ENCODE data around the gene PDE6B. TPM values are rescaled to one million over a fixed set of nuclear protein-coding genes. Genes with fewer than 3 reads are reported as not detected.

PDE6B gene
- total and polyA plus RNA-seq, 2 experiments from 2014 or later: 3.4 to 5.0 TPM

DNA sequence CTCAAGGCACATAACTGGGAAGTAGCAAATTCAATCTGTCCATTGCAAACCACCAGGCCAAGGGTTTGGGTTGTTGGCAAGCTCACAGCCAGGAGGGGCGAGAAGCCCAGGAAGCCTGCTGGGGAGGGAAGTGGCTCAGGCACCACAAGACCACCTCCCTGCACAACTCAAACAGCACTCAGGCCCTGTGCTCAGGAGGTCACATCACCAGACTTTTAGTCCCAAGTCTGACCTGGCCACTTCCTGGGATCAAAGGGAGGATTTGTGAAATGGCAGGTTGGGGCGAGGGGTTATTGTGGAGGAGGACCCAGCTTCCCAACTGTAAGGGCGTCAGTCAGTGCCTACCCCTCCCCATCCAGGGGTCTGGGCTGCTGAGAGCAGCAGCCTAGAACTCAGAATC, 46.4 kb downstream of the PDE6B start:
- H3K36me3 Mint-ChIP-seq (ENCODE audit: low read depth): peaks cover 33% of the 10 kb centered on the region
- TF ChIP-seq POLR2AphosphoS5 (IDR thresholded peaks at IDR 0.05; ENCODE audit: low read depth) (no peak), NANOG (IDR thresholded peaks at IDR 0.05; ENCODE audit: borderline replicate concordance) (no peak), CREB1 (CRISPR knock-in tag; IDR thresholded peaks at IDR 0.05; ENCODE audit: low read depth) (no peak), JUNB (IDR thresholded peaks at IDR 0.05; ENCODE audit: unreplicated experiment) (no peak), STAT1 (IDR thresholded peaks at IDR 0.05; ENCODE audit: unreplicated experiment) (no peak), ZNF331 (CRISPR knock-in tag; IDR thresholded peaks at IDR 0.05; ENCODE audit: low read depth) (no peak), EZH2 (IDR thresholded peaks at IDR 0.05; ENCODE audit: low read depth, unreplicated experiment) (no peak), ZNF114 (CRISPR knock-in tag; IDR thresholded peaks at IDR 0.05) (no peak)
- TF ChIP-seq, protein P1, sequence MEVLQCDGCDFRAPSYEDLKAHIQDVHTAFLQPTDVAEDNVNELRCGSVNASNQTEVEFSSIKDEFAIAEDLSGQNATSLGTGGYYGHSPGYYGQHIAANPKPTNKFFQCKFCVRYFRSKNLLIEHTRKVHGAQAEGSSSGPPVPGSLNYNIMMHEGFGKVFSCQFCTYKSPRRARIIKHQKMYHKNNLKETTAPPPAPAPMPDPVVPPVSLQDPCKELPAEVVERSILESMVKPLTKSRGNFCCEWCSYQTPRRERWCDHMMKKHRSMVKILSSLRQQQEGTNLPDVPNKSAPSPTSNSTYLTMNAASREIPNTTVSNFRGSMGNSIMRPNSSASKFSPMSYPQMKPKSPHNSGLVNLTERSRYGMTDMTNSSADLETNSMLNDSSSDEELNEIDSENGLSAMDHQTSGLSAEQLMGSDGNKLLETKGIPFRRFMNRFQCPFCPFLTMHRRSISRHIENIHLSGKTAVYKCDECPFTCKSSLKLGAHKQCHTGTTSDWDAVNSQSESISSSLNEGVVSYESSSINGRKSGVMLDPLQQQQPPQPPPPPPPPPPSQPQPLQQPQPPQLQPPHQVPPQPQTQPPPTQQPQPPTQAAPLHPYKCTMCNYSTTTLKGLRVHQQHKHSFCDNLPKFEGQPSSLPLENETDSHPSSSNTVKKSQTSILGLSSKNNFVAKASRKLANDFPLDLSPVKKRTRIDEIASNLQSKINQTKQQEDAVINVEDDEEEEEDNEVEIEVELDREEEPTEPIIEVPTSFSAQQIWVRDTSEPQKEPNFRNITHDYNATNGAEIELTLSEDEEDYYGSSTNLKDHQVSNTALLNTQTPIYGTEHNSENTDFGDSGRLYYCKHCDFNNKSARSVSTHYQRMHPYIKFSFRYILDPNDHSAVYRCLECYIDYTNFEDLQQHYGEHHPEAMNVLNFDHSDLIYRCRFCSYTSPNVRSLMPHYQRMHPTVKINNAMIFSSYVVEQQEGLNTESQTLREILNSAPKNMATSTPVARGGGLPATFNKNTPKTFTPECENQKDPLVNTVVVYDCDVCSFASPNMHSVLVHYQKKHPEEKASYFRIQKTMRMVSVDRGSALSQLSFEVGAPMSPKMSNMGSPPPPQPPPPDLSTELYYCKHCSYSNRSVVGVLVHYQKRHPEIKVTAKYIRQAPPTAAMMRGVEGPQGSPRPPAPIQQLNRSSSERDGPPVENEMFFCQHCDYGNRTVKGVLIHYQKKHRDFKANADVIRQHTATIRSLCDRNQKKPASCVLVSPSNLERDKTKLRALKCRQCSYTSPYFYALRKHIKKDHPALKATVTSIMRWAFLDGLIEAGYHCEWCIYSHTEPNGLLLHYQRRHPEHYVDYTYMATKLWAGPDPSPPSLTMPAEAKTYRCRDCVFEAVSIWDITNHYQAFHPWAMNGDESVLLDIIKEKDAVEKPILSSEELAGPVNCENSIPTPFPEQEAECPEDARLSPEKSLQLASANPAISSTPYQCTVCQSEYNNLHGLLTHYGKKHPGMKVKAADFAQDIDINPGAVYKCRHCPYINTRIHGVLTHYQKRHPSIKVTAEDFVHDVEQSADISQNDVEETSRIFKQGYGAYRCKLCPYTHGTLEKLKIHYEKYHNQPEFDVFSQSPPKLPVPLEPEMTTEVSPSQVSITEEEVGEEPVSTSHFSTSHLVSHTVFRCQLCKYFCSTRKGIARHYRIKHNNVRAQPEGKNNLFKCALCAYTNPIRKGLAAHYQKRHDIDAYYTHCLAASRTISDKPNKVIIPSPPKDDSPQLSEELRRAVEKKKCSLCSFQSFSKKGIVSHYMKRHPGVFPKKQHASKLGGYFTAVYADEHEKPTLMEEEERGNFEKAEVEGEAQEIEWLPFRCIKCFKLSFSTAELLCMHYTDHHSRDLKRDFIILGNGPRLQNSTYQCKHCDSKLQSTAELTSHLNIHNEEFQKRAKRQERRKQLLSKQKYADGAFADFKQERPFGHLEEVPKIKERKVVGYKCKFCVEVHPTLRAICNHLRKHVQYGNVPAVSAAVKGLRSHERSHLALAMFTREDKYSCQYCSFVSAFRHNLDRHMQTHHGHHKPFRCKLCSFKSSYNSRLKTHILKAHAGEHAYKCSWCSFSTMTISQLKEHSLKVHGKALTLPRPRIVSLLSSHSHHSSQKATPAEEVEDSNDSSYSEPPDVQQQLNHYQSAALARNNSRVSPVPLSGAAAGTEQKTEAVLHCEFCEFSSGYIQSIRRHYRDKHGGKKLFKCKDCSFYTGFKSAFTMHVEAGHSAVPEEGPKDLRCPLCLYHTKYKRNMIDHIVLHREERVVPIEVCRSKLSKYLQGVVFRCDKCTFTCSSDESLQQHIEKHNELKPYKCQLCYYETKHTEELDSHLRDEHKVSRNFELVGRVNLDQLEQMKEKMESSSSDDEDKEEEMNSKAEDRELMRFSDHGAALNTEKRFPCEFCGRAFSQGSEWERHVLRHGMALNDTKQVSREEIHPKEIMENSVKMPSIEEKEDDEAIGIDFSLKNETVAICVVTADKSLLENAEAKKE (CRISPR knock-in tag; IDR thresholded peaks at IDR 0.05): no peak
- TF ChIP-seq, protein P2, sequence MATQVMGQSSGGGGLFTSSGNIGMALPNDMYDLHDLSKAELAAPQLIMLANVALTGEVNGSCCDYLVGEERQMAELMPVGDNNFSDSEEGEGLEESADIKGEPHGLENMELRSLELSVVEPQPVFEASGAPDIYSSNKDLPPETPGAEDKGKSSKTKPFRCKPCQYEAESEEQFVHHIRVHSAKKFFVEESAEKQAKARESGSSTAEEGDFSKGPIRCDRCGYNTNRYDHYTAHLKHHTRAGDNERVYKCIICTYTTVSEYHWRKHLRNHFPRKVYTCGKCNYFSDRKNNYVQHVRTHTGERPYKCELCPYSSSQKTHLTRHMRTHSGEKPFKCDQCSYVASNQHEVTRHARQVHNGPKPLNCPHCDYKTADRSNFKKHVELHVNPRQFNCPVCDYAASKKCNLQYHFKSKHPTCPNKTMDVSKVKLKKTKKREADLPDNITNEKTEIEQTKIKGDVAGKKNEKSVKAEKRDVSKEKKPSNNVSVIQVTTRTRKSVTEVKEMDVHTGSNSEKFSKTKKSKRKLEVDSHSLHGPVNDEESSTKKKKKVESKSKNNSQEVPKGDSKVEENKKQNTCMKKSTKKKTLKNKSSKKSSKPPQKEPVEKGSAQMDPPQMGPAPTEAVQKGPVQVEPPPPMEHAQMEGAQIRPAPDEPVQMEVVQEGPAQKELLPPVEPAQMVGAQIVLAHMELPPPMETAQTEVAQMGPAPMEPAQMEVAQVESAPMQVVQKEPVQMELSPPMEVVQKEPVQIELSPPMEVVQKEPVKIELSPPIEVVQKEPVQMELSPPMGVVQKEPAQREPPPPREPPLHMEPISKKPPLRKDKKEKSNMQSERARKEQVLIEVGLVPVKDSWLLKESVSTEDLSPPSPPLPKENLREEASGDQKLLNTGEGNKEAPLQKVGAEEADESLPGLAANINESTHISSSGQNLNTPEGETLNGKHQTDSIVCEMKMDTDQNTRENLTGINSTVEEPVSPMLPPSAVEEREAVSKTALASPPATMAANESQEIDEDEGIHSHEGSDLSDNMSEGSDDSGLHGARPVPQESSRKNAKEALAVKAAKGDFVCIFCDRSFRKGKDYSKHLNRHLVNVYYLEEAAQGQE (IDR thresholded peaks at IDR 0.05; ENCODE audit: unreplicated experiment): no peak
- TF ChIP-seq, protein P3, sequence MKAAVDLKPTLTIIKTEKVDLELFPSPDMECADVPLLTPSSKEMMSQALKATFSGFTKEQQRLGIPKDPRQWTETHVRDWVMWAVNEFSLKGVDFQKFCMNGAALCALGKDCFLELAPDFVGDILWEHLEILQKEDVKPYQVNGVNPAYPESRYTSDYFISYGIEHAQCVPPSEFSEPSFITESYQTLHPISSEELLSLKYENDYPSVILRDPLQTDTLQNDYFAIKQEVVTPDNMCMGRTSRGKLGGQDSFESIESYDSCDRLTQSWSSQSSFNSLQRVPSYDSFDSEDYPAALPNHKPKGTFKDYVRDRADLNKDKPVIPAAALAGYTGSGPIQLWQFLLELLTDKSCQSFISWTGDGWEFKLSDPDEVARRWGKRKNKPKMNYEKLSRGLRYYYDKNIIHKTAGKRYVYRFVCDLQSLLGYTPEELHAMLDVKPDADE (IDR thresholded peaks at IDR 0.05): no peak
- TF ChIP-seq, protein P4, sequence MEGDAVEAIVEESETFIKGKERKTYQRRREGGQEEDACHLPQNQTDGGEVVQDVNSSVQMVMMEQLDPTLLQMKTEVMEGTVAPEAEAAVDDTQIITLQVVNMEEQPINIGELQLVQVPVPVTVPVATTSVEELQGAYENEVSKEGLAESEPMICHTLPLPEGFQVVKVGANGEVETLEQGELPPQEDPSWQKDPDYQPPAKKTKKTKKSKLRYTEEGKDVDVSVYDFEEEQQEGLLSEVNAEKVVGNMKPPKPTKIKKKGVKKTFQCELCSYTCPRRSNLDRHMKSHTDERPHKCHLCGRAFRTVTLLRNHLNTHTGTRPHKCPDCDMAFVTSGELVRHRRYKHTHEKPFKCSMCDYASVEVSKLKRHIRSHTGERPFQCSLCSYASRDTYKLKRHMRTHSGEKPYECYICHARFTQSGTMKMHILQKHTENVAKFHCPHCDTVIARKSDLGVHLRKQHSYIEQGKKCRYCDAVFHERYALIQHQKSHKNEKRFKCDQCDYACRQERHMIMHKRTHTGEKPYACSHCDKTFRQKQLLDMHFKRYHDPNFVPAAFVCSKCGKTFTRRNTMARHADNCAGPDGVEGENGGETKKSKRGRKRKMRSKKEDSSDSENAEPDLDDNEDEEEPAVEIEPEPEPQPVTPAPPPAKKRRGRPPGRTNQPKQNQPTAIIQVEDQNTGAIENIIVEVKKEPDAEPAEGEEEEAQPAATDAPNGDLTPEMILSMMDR (conservative IDR thresholded peaks at IDR 0.05; ENCODE audit: low read depth in 2 of 2): no peak
- H3K4me1 ChIP-seq (ENCODE audit: insufficient read depth): peaks cover 6% of the 10 kb centered on the region
- no peak overlapping the region for H3K27ac Mint-ChIP-seq
- H3K4me1 Mint-ChIP-seq: peaks cover 6% of the 10 kb centered on the region
- H3K4me2 ChIP-seq: no peak overlapping the region
- no peak for DNase-seq (ENCODE audit: low spot score)
- H4K20me1 ChIP-seq (replicated peaks; ENCODE audit: insufficient read depth): no peaks in the 10 kb centered on the region; the same call in 1 of the 2 replicates
- no peak for ATAC-seq
- H3K4me3 Mint-ChIP-seq: no peak overlapping the region
- no peaks in the 10 kb centered on the region for H3K27me3 ChIP-seq (ENCODE audit: insufficient read depth)
- peaks cover 12% of the 10 kb centered on the region for H3K79me2 ChIP-seq (replicated peaks; ENCODE audit: insufficient read depth)
- no peak overlapping the region for H2AFZ ChIP-seq
- H3K9me2 ChIP-seq (ENCODE audit: insufficient read depth): no peaks in the 10 kb centered on the region
- H3K36me3 ChIP-seq (ENCODE audit: insufficient read depth): peaks cover 20% of the 10 kb centered on the region
- peaks cover 13% of the 10 kb centered on the region for H3F3A ChIP-seq (replicated peaks; ENCODE audit: low read depth)
- peaks cover 15% of the 10 kb centered on the region for H3K27me3 Mint-ChIP-seq (ENCODE audit: insufficient read depth, low read depth, poor library complexity)
- no peak overlapping the region for H3K4me3 ChIP-seq
- H3K9me3 Mint-ChIP-seq: no peaks in the 10 kb centered on the region
- H3K27ac ChIP-seq (ENCODE audit: low read depth): no peak overlapping the region

Measured in GM23338 (cell line).